ENCODE results near the gene HRH4. TPM values are rescaled to one million over a fixed set of nuclear protein-coding genes. Genes with fewer than 3 reads are reported as not detected.

The HRH4 gene, protein sequence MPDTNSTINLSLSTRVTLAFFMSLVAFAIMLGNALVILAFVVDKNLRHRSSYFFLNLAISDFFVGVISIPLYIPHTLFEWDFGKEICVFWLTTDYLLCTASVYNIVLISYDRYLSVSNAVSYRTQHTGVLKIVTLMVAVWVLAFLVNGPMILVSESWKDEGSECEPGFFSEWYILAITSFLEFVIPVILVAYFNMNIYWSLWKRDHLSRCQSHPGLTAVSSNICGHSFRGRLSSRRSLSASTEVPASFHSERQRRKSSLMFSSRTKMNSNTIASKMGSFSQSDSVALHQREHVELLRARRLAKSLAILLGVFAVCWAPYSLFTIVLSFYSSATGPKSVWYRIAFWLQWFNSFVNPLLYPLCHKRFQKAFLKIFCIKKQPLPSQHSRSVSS
- total RNA-seq (0.07 TPM in 1 of 2 replicates, not detected in the other), polyA plus RNA-seq (0.03 TPM in 1 of 2 replicates, not detected in the other), polyA minus RNA-seq (0.07 and 0.09 TPM in 2 replicates)
- total RNA-seq (2013) = 0.07 TPM

DNA sequence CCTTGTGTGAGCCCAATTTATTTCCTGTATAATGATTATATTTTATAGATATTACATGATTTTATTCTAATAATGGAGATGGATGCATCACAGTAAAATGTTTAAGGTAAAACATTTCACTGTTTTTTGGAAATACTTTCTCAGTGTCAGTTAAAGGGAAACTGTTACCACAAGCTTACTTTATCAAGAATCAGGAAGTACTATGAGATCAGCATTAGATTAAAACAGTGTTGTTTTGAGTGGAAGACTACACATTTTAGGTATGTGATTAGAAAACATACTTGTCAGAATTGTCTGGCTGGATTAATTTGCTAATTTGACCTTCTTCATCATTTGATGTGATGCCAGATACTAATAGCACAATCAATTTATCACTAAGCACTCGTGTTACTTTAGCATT, at the start of gene HRH4:
TSS of gene HRH4 (plus strand) at position 250 of the 400 bp plus-strand sequence. CDS start at position 342, 92 bp downstream.
- Mint-ChIP-seq H3K4me3 (no peak within 1 kb of the TSS), H3K9me3 (ENCODE audit: insufficient read depth) (no peaks in the 10 kb centered on the region), H3K4me1 (no peaks in the 10 kb centered on the region), H3K27me3 (peaks cover 9% of the 10 kb centered on the region), H3K27ac (no peak within 1 kb of the TSS)
- H3K36me3 ChIP-seq (replicated peaks in 1 of 2; ENCODE audit: control extremely low read depth in 1 of 2, control insufficient read depth in 1 of 2, extremely low read depth in 1 of 2, insufficient read depth in 2 of 2, low read length in 1 of 2) = no peaks in the 10 kb centered on the region
- no peaks in the 10 kb centered on the region for H3K79me2 ChIP-seq (ENCODE audit: control insufficient read depth, insufficient read depth, low read length)
- no peaks in the 10 kb centered on the region for H3K9me3 ChIP-seq (ENCODE audit: control extremely low read depth in 1 of 3, control insufficient read depth in 2 of 3, insufficient read depth in 1 of 3, low read length in 2 of 3)
- H3K4me2 ChIP-seq (replicated peaks; ENCODE audit: low read depth, low read length, poor library complexity, severe bottlenecking) = no peak within 1 kb of the TSS
- ChIA-PET POLR2A (no interaction called here), CTCF (interaction anchor here (1.5 kb wide), 1 partner anchor 29 kb away, joined by 4 read pairs; no protein-coding TSS in a partner anchor)
- no peak within 1 kb of the TSS for H2AFZ ChIP-seq (ENCODE audit: insufficient read depth, low read depth, low read length, poor library complexity, severe bottlenecking)
- no peak within 1 kb of the TSS for H3K4me3 ChIP-seq (ENCODE audit: control extremely low read depth in 1 of 5, extremely low read depth in 1 of 5, insufficient read depth in 1 of 5, low read depth in 2 of 5, low read length in 4 of 5)
- no peak within 1 kb of the TSS for H3K27ac ChIP-seq (ENCODE audit: low read length in 2 of 2)
- TF ChIP-seq, protein P1, sequence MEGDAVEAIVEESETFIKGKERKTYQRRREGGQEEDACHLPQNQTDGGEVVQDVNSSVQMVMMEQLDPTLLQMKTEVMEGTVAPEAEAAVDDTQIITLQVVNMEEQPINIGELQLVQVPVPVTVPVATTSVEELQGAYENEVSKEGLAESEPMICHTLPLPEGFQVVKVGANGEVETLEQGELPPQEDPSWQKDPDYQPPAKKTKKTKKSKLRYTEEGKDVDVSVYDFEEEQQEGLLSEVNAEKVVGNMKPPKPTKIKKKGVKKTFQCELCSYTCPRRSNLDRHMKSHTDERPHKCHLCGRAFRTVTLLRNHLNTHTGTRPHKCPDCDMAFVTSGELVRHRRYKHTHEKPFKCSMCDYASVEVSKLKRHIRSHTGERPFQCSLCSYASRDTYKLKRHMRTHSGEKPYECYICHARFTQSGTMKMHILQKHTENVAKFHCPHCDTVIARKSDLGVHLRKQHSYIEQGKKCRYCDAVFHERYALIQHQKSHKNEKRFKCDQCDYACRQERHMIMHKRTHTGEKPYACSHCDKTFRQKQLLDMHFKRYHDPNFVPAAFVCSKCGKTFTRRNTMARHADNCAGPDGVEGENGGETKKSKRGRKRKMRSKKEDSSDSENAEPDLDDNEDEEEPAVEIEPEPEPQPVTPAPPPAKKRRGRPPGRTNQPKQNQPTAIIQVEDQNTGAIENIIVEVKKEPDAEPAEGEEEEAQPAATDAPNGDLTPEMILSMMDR (IDR thresholded peaks at IDR 0.05) = no peak
- no peak for TF ChIP-seq EZH2 (IDR thresholded peaks at IDR 0.05; ENCODE audit: borderline replicate concordance, insufficient read depth, low read depth, low read length, poor library complexity, severe bottlenecking)
- intact Hi-C loops (cut with micrococcal nuclease) = no loop called here
- H4K20me1 ChIP-seq (ENCODE audit: control insufficient read depth, insufficient read depth, low read length, poor library complexity, severe bottlenecking) = no peaks in the 10 kb centered on the region
- no peak for DNase-seq
- WGBS (ENCODE audit: insufficient coverage) = no CpG with 5 or more reads among the region's 1 CpG
- no peak within 1 kb of the TSS for H3K9ac ChIP-seq (ENCODE audit: low read length)
- ATAC-seq (ENCODE audit: low read depth) = no peak
- H3K4me1 ChIP-seq (ENCODE audit: control insufficient read depth in 2 of 2, insufficient read depth in 2 of 2, low read length in 2 of 2) = no peaks in the 10 kb centered on the region
- no peaks in the 10 kb centered on the region for H3K27me3 ChIP-seq (replicated peaks in 1 of 4; ENCODE audit: control extremely low read depth in 1 of 4, control insufficient read depth in 3 of 4, insufficient read depth in 4 of 4, low read length in 3 of 4)

GRCh38 chr18:24413148-24413547, 47.3 kb upstream of the HRH4 start:
- intact Hi-C loops (cut with micrococcal nuclease) = no loop called here
- POLR2A ChIA-PET = no interaction called here
- CTCF ChIA-PET = no interaction called here

More at GRCh38 chr18:24413148-24413547, 47.3 kb upstream of the HRH4 start:
- H3K4me2 ChIP-seq (replicated peaks; ENCODE audit: low read depth, low read length, poor library complexity, severe bottlenecking) = no peak overlapping the region
- H3K4me3 Mint-ChIP-seq = no peak overlapping the region
- no peaks in the 10 kb centered on the region for H3K9me3 Mint-ChIP-seq (ENCODE audit: insufficient read depth)
- H3K27me3 ChIP-seq (replicated peaks in 1 of 4; ENCODE audit: control extremely low read depth in 1 of 4, control insufficient read depth in 3 of 4, insufficient read depth in 4 of 4, low read length in 3 of 4) = peaks cover 0 to 8% (median 2%) of the 10 kb centered on the region in 4 experiments
- ATAC-seq (ENCODE audit: low read depth) (no peak), DNase-seq (no peak)
- H3K4me3 ChIP-seq (ENCODE audit: control extremely low read depth in 1 of 5, extremely low read depth in 1 of 5, insufficient read depth in 1 of 5, low read depth in 2 of 5, low read length in 4 of 5) = no peak overlapping the region
- peaks cover 43% of the 10 kb centered on the region for H3K27me3 Mint-ChIP-seq
- H3K9ac ChIP-seq (ENCODE audit: low read length) = no peak overlapping the region
- H3K79me2 ChIP-seq (ENCODE audit: control insufficient read depth, insufficient read depth, low read length) = no peaks in the 10 kb centered on the region
- H3K4me1 ChIP-seq (ENCODE audit: control insufficient read depth in 2 of 2, insufficient read depth in 2 of 2, low read length in 2 of 2) = no peaks in the 10 kb centered on the region
- no peaks in the 10 kb centered on the region for H3K4me1 Mint-ChIP-seq
- H3K27ac Mint-ChIP-seq = no peak overlapping the region
- H3K36me3 ChIP-seq (replicated peaks in 1 of 2; ENCODE audit: control extremely low read depth in 1 of 2, control insufficient read depth in 1 of 2, extremely low read depth in 1 of 2, insufficient read depth in 2 of 2, low read length in 1 of 2) = no peaks in the 10 kb centered on the region
- H4K20me1 ChIP-seq (ENCODE audit: control insufficient read depth, insufficient read depth, low read length, poor library complexity, severe bottlenecking) = no peaks in the 10 kb centered on the region
- no peak overlapping the region for H3K27ac ChIP-seq (ENCODE audit: low read length in 2 of 2)
- WGBS (ENCODE audit: insufficient coverage) = 100% methylated on average over 2 of the region's 2 CpGs
- H3K9me3 ChIP-seq (ENCODE audit: control extremely low read depth in 1 of 3, control insufficient read depth in 2 of 3, insufficient read depth in 1 of 3, low read length in 2 of 3) = no peaks in the 10 kb centered on the region
- TF ChIP-seq EZH2 (IDR thresholded peaks at IDR 0.05; ENCODE audit: borderline replicate concordance, insufficient read depth, low read depth, low read length, poor library complexity, severe bottlenecking) = no peak
- TF ChIP-seq, protein P1 (IDR thresholded peaks at IDR 0.05) = no peak
- no peak overlapping the region for H2AFZ ChIP-seq (ENCODE audit: insufficient read depth, low read depth, low read length, poor library complexity, severe bottlenecking)
